PC-3 (cell line): ENCODE measurements around the gene SYT9. TPM values are rescaled to one million over a fixed set of nuclear protein-coding genes. Genes with fewer than 3 reads are reported as not detected.

ENCODE experiments used
- ATAC-seq: fragments of 200-7000 bp; cut with Tn5 transposase; 2 replicates; pipeline ENCODE4 v1.9.1; 2020; ENCODE audit warnings: mild to moderate bottlenecking, moderate library complexity
- BruUV-seq: library from RNA; stranded (reverse); fragments of 400-500 nt; replicated peaks from 2 replicates; lab custom pipeline; 2021; lab: Mats Ljungman, UMichigan
- CTCF ChIA-PET: fragments of 300-600 bp; sonication (Branson Sonifier 250); formaldehyde crosslinking; loops from one replicate; lab custom pipeline; 2022; ENCODE audit warnings: antibody characterized with exemption; lab: Charles Lee
- POLR2A ChIA-PET: fragments of 300-600 bp; sonication (Branson Sonifier 250); formaldehyde crosslinking; loops from one replicate; lab custom pipeline; 2022; ENCODE audit warnings: antibody characterized with exemption; ENCODE audit not compliant: unreplicated experiment; lab: Charles Lee
- DNase-seq: peaks from one replicate; pipeline ENCODE4 v3.0.0-alpha.2; 2015
- H2AFZ ChIP-seq: fragments of 300-600 bp; sonication (generic); 2 replicates; pipeline ENCODE4 v1.6.0; 2016; ENCODE audit warnings: antibody characterized with exemption, low read length
- H3F3A ChIP-seq: fragments of 300-600 bp; sonication (generic); one replicate; pipeline ENCODE4 v1.6.0; 2017; ENCODE audit warnings: antibody characterized with exemption, low read length, control low read depth, mild to moderate bottlenecking; ENCODE audit not compliant: unreplicated experiment
- H3K27ac ChIP-seq: fragments of 300-600 bp; sonication (generic); 2 replicates; pipeline ENCODE4 v1.5.1; 2016; ENCODE audit warnings: mild to moderate bottlenecking, low read length
- H3K27me3 ChIP-seq: fragments of 300-600 bp; sonication (generic); 2 replicates; pipeline ENCODE4 v1.6.1; 2016; ENCODE audit warnings: low read length, mixed read lengths
- H3K36me3 ChIP-seq: fragments of 300-600 bp; sonication (generic); 2 replicates; pipeline ENCODE4 v1.6.1; 2016; ENCODE audit warnings: low read depth, mixed run types, low read length, mixed read lengths
- H3K4me1 ChIP-seq: fragments of 300-600 bp; sonication (generic); 2 replicates; pipeline ENCODE4 v1.5.1; 2016; ENCODE audit warnings: low read length; ENCODE audit not compliant: insufficient read depth
- H3K4me2 ChIP-seq: fragments of 300-600 bp; sonication (generic); 2 replicates; pipeline ENCODE4 v1.6.0; 2016; ENCODE audit warnings: low read length
- H3K4me3 ChIP-seq: fragments of 300-600 bp; sonication (generic); 2 replicates; pipeline ENCODE4 v1.5.1; 2016; ENCODE audit warnings: mild to moderate bottlenecking, low read length, mixed read lengths
- H3K79me2 ChIP-seq: fragments of 300-600 bp; sonication (generic); 2 replicates; pipeline ENCODE4 v1.6.1; 2017; ENCODE audit warnings: low read length, mixed read lengths
- H3K9ac ChIP-seq: fragments of 300-600 bp; sonication (generic); 2 replicates; pipeline ENCODE4 v1.6.0; 2016; ENCODE audit warnings: mild to moderate bottlenecking, low read length
- H3K9me2 ChIP-seq: fragments of 300-600 bp; sonication (generic); replicated peaks from 2 replicates; pipeline ENCODE4 v1.6.1; 2016; ENCODE audit warnings: mixed run types, low read length, mixed read lengths
- H3K9me3 ChIP-seq: fragments of 300-600 bp; sonication (generic); 2 replicates; pipeline ENCODE4 v1.6.1; 2016; ENCODE audit warnings: low read length, mixed read lengths
- H4K20me1 ChIP-seq: fragments of 300-600 bp; sonication (generic); 2 replicates; pipeline ENCODE4 v1.6.1; 2016; ENCODE audit warnings: low read length, mixed read lengths
- CTCF ChIP-seq: fragments of 300-600 bp; sonication (generic); conservative IDR thresholded peaks from 2 replicates; pipeline ENCODE4 v1.5.1; 2017; ENCODE audit warnings: antibody characterized with exemption, low read depth, mild to moderate bottlenecking, low read length
- EZH2 ChIP-seq: fragments of 300-600 bp; sonication (generic); IDR thresholded peaks from one replicate; pipeline ENCODE4 v1.6.1; 2017; ENCODE audit warnings: antibody characterized with exemption, mild to moderate bottlenecking, low read length; ENCODE audit not compliant: unreplicated experiment
- EZH2phosphoT487 ChIP-seq: fragments of 300-600 bp; sonication (generic); IDR thresholded peaks from 2 replicates; pipeline ENCODE4 v1.6.1; 2018; ENCODE audit warnings: mild to moderate bottlenecking, antibody characterized with exemption, low read length, borderline replicate concordance
- intact Hi-C: fragments of 100-400 bp; cut with micrococcal nuclease; formaldehyde crosslinking; loops from 2 replicates; pipeline ENCODE4 v1.9.0; 2023
- total RNA-seq: library from RNA; depleted of rRNA; stranded (reverse); fragments of >200 nt; gene quantifications from 2 replicates; pipeline ENCODE4 v1.2.3, GENCODE V29; 2014

The SYT9 gene
- total RNA-seq, 1 experiment from 2014 or later = 6.3 TPM

DNA sequence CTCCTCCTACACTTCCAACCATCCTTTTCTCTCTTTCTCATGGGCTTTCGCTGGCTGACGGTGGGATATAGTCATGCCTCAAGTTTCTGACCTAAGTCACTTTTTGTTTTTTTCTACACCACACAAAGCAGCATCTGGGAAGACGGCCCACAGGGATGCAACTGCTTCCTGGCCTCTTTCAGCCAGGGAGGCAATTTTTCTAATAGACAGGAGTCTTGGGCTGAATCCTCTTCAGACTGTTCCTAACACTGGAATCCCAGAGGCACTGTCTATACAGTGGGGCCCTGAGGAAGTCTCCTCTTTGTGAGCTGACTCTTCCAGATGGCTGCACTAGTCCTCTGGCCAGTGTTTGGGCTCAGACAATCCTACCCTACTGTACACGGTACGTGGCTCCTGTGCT, 193.9 kb downstream of the SYT9 start:
- Histone ChIP-seq H3K9me3 (no peaks in the 10 kb centered on the region), H3K9me2 (no peaks in the 10 kb centered on the region), H3K4me1 (no peaks in the 10 kb centered on the region), H3K4me2 (no peak overlapping the region), H3K9ac (no peak overlapping the region), H3F3A (no peaks in the 10 kb centered on the region), H2AFZ (no peak overlapping the region), H4K20me1 (no peaks in the 10 kb centered on the region), H3K4me3 (no peak overlapping the region), H3K36me3 (no peaks in the 10 kb centered on the region), H3K79me2 (no peaks in the 10 kb centered on the region), H3K27ac (no peak overlapping the region), H3K27me3 (no peaks in the 10 kb centered on the region)
- ChIA-PET CTCF (no interaction called here), POLR2A (no interaction called here)
- BruUV-seq = no TSS peak
- no peak for ATAC-seq
- intact Hi-C loops = no loop called here
- DNase-seq = no peak
- TF ChIP-seq CTCF (no peak), EZH2phosphoT487 (no peak), EZH2 (no peak)

GRCh38 chr11:7448201-7448600, 196.5 kb downstream of the SYT9 start:
- Histone ChIP-seq H3K4me2 (no peak overlapping the region), H3K79me2 (no peaks in the 10 kb centered on the region), H3F3A (no peaks in the 10 kb centered on the region), H3K27ac (no peak overlapping the region), H3K9ac (no peak overlapping the region), H3K4me3 (no peak overlapping the region), H3K9me3 (no peaks in the 10 kb centered on the region), H4K20me1 (no peaks in the 10 kb centered on the region), H3K27me3 (no peaks in the 10 kb centered on the region), H3K4me1 (no peaks in the 10 kb centered on the region), H2AFZ (no peak overlapping the region), H3K9me2 (no peaks in the 10 kb centered on the region), H3K36me3 (no peaks in the 10 kb centered on the region)
- DNase-seq = no peak
- intact Hi-C loops = no loop called here
- CTCF ChIA-PET = no interaction called here
- BruUV-seq = no TSS peak
- no peak for ATAC-seq
- no peak for TF ChIP-seq EZH2phosphoT487
- 0 out of 2 replicates have a peak, but pooled peaks have one; percentile 19 for TF ChIP-seq CTCF
- TF ChIP-seq EZH2 = no peak
- POLR2A ChIA-PET = no interaction called here

DNA sequence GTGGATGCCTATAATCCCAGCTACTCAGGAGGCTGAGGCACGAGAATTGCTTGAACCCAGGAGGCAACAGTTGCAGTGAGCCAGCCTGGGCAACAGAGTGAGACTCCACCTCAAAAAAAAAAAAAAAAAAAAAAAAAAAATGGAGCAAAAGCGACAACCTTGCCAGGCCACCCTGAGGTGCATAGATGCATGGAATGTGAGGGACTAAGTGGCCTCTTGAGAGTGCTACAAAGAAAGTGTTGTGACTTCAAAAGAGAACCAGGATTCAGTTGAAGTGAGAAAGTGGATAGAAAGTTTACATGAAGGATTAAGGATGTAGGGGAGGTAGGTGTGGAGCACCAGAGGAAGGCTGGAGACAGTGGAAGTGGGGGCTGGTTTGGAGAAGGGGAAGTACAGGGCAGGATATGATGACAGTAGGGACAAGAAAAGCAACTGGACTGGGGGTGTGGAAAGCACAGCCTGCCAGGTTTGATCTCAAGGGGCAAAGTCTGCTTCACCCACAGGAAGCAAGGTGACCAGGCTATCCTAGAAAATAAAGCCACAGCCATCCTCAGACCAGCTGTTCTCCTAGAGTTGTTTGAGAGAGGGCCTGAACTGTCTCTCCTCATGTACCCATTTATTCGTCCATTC, 197.6 kb downstream of the SYT9 start:
- BruUV-seq = no TSS peak
- POLR2A ChIA-PET = no interaction called here

More for the DNA sequence above, 197.6 kb downstream of the SYT9 start:
- H3K36me3 ChIP-seq = no peaks in the 10 kb centered on the region
- H3K4me1 ChIP-seq = no peaks in the 10 kb centered on the region
- H2AFZ ChIP-seq = no peak overlapping the region
- H4K20me1 ChIP-seq = no peaks in the 10 kb centered on the region
- TF ChIP-seq CTCF (no peak), EZH2 (no peak), EZH2phosphoT487 (no peak)
- H3K4me3 ChIP-seq = no peak overlapping the region
- no peaks in the 10 kb centered on the region for H3K27me3 ChIP-seq
- no peak overlapping the region for H3K4me2 ChIP-seq
- H3K9ac ChIP-seq = no peak overlapping the region
- H3K27ac ChIP-seq = no peak overlapping the region
- CTCF ChIA-PET = no interaction called here
- intact Hi-C loops = no loop called here
- no peaks in the 10 kb centered on the region for H3K9me2 ChIP-seq
- H3F3A ChIP-seq = no peaks in the 10 kb centered on the region
- H3K9me3 ChIP-seq = no peaks in the 10 kb centered on the region
- DNase-seq (no peak), ATAC-seq (no peak)
- no peaks in the 10 kb centered on the region for H3K79me2 ChIP-seq
